Transverse colon (tissue), 4 donors: ENCODE data around the gene TMEM42.
"Not testable (repeated sequence)": the region's sequence is repeated elsewhere in the genome, so short reads cannot be mapped to it uniquely, and the experiment has no call there.

Source experiments
- EP300 ChIP-seq: sonication (generic); formaldehyde crosslinking; IDR thresholded peaks from one replicate; pipeline ENCODE4 v1.6.1; 2017; ENCODE audit warnings: antibody characterized with exemption, low read depth
- POLR2A ChIP-seq: fragments of 450-650 bp; IDR thresholded peaks from one replicate; pipeline ENCODE4 v1.6.1; 2016; ENCODE audit warnings: antibody characterized with exemption, mild to moderate bottlenecking, moderate library complexity
- POLR2AphosphoS5 ChIP-seq, 3 donors: sonication (generic); formaldehyde crosslinking; IDR thresholded peaks; one replicate each; pipeline ENCODE4 v1.6.1; 2016; ENCODE audit warnings: antibody characterized with exemption in 3 of 3
- TF ChIP-seq, protein P1 (sequence below), 5 experiments: fragments of 200-600 bp in 3 of 5; fragments of 450-650 bp in 2 of 5; sonication (generic) in 3 of 5; IDR thresholded peaks; 1 replicate in 2 of 5; 2 replicates in 3 of 5; pipeline ENCODE4 v1.5.1; 2016 to 2017; ENCODE audit warnings: antibody characterized with exemption in 5 of 5, inconsistent platforms in 3 of 5, mild to moderate bottlenecking in 2 of 5, moderate library complexity in 1 of 5

DNA sequence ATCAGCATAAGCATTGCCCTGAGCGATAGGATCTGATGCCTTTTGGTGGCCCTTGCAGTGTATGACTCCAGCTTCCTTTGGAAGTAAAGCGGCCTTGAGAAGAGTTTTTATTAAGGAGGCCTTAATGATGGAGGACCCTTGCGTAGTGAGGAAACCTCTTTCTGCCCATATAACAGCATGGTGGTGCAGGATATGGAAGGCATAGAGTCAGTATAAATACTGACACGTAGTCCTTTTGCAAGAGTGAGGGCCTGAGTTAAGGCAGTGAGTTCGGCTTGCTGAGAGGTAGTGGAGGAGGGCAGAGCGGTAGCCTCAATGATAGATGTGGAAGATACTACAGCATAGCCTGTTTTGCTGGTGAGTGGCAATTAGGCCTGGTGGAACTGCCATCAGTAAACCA, 5.0 kb upstream of the TMEM42 start:
- TF ChIP-seq, protein P1, sequence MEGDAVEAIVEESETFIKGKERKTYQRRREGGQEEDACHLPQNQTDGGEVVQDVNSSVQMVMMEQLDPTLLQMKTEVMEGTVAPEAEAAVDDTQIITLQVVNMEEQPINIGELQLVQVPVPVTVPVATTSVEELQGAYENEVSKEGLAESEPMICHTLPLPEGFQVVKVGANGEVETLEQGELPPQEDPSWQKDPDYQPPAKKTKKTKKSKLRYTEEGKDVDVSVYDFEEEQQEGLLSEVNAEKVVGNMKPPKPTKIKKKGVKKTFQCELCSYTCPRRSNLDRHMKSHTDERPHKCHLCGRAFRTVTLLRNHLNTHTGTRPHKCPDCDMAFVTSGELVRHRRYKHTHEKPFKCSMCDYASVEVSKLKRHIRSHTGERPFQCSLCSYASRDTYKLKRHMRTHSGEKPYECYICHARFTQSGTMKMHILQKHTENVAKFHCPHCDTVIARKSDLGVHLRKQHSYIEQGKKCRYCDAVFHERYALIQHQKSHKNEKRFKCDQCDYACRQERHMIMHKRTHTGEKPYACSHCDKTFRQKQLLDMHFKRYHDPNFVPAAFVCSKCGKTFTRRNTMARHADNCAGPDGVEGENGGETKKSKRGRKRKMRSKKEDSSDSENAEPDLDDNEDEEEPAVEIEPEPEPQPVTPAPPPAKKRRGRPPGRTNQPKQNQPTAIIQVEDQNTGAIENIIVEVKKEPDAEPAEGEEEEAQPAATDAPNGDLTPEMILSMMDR (IDR thresholded peaks at IDR 0.05): not testable (repeated sequence)
- TF ChIP-seq EP300; POLR2A; POLR2AphosphoS5 (IDR thresholded peaks at IDR 0.05): not testable (repeated sequence)
